ENCODE results near the gene KIAA0753.
"Not testable (repeated sequence)": the region's sequence is repeated elsewhere in the genome, so short reads cannot be mapped to it uniquely, and the experiment has no call there.

KIAA0753 gene

GRCh38 chr17:6610011-6610410 lies 30.5 kb downstream of the KIAA0753 start:
- H3K4me1 ChIP-seq (ENCODE audit: control insufficient read depth in 1 of 2, insufficient read depth in 2 of 2, low read length in 2 of 2) = no peaks in the 10 kb centered on the region
- H3K4me3 ChIP-seq (ENCODE audit: low read depth in 1 of 2, low read length in 2 of 2) = no peak overlapping the region
- no peaks in the 10 kb centered on the region for H3K27me3 ChIP-seq (ENCODE audit: low read depth, low read length)
- peaks cover 46 to 58% of the 10 kb centered on the region in 2 donors for H3K36me3 ChIP-seq (ENCODE audit: control insufficient read depth in 1 of 2, insufficient read depth in 2 of 2, low read length in 2 of 2)
- H3K27ac ChIP-seq (ENCODE audit: low read length) = no peak overlapping the region
- no peaks in the 10 kb centered on the region for H3K9me3 ChIP-seq (ENCODE audit: control insufficient read depth in 1 of 2, low read length in 2 of 2)

DNA sequence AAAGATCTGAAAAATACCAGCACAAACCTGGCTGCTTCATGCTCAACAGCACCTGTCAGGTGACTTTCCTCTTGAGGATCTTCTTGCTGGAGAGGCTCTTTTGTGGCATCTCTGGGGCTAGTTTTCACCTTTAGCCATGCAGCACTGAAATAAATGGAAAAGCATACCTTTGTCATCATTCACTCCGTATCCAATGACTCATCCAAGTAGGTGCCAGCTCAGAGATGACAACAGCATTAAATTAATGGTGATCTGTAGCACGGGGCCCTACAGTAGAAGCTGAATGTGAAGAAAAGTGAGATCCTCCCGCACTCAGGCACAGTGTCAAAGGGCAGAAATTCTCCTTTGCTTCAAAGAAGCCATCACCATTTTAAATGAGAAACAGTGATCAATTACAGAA lies 32.2 kb downstream of the KIAA0753 start:
- no peaks in the 10 kb centered on the region for H3K27me3 ChIP-seq (ENCODE audit: low read depth, low read length)
- no peak overlapping the region for H3K27ac ChIP-seq (ENCODE audit: low read length)
- H3K4me1 ChIP-seq (ENCODE audit: control insufficient read depth in 1 of 2, insufficient read depth in 2 of 2, low read length in 2 of 2) = peaks cover 0 to 4% of the 10 kb centered on the region in 2 donors
- no peaks in the 10 kb centered on the region for H3K9me3 ChIP-seq (ENCODE audit: control insufficient read depth in 1 of 2, low read length in 2 of 2)
- peaks cover 46 to 61% of the 10 kb centered on the region in 2 donors for H3K36me3 ChIP-seq (ENCODE audit: control insufficient read depth in 1 of 2, insufficient read depth in 2 of 2, low read length in 2 of 2)
- no peak overlapping the region for H3K4me3 ChIP-seq (ENCODE audit: low read depth in 1 of 2, low read length in 2 of 2)

DNA sequence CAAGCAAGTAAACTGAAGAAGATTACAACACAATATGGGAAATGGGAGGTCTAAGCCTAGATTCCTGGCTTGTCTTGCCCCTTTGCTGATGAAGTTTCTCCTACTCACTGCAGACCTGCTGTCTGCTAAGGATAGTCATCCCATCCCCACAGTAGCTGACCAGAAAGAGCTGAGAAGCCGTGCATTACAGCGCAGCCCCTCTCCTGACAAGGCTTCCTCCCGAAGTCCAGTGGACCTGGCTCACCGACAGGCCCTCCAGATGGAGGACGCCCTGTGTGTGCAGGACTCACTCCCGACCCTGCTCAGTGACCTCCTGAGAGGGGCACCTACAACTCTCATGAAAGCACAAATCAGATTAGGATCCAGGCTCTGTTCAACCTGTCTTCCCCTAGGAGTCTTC lies 35.4 kb downstream of the KIAA0753 start:
- H3K27me3 ChIP-seq (ENCODE audit: low read depth, low read length) = no peaks in the 10 kb centered on the region
- H3K9me3 ChIP-seq (ENCODE audit: control insufficient read depth in 1 of 2, low read length in 2 of 2) = no peaks in the 10 kb centered on the region
- H3K4me1 ChIP-seq (ENCODE audit: control insufficient read depth in 1 of 2, insufficient read depth in 2 of 2, low read length in 2 of 2) = peaks cover 0 to 4% of the 10 kb centered on the region in 2 donors
- peaks cover 44 to 50% of the 10 kb centered on the region in 2 donors for H3K36me3 ChIP-seq (ENCODE audit: control insufficient read depth in 1 of 2, insufficient read depth in 2 of 2, low read length in 2 of 2)
- no peak overlapping the region for H3K4me3 ChIP-seq (ENCODE audit: low read depth in 1 of 2, low read length in 2 of 2)
- no peak overlapping the region for H3K27ac ChIP-seq (ENCODE audit: low read length)

DNA sequence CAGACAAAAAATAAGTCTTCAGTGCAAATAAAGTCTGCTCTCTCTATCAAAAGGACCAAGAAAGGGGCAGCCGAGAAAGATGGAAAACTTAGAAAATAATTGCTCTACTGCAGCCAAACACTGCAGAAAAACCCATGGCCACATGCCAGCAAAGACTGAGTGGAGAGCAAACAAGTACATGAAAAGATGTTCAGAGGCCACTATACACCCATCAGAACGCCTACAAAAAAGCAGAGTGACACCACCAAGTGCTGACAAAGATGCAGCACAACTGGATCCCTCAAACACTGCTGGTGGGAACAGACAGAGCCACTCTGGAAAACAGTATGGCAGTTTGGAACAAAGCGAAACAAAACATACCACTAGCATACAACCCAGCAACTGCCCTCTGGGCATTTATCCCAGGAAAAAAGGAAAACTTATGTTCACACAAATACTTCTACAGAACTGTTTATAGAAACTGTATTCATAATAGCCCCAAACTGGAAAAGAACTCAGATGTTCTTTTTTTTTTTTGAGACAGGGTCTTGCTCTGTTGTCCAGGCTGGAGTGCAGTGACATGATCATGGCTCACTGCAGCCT lies 36.7 kb downstream of the KIAA0753 start:
- Histone ChIP-seq H3K27me3 (ENCODE audit: low read depth, low read length) (no peaks in the 10 kb centered on the region), H3K4me3 (ENCODE audit: low read depth in 1 of 2, low read length in 2 of 2) (no peak overlapping the region), H3K9me3 (ENCODE audit: control insufficient read depth in 1 of 2, low read length in 2 of 2) (no peaks in the 10 kb centered on the region), H3K36me3 (ENCODE audit: control insufficient read depth in 1 of 2, insufficient read depth in 2 of 2, low read length in 2 of 2) (peaks cover 45 to 49% of the 10 kb centered on the region in 2 donors), H3K4me1 (ENCODE audit: control insufficient read depth in 1 of 2, insufficient read depth in 2 of 2, low read length in 2 of 2) (peaks cover 2 to 13% of the 10 kb centered on the region in 2 donors), H3K27ac (ENCODE audit: low read length) (no peak overlapping the region)

DNA sequence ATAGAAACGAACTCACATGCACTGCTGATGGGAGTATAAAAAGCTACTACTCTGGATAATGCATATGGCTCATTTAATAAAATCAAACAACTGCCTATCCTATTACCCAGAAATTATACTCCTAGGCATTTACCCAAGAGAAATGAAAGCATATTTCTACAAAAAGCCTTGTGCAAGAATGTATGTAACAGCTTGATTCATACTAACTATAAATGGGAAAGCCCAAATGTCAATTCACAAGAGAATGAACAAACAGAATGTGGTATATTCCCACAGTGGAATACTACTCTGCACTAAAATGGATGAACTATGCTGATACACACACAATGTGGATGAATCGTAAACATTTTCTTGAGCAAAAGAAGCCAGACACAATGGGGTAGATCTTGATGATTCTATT lies 38.4 kb downstream of the KIAA0753 start:
- Histone ChIP-seq H3K27ac (ENCODE audit: low read length) (no peak overlapping the region), H3K4me3 (ENCODE audit: low read depth in 1 of 2, low read length in 2 of 2) (no peak overlapping the region), H3K4me1 (ENCODE audit: control insufficient read depth in 1 of 2, insufficient read depth in 2 of 2, low read length in 2 of 2) (peaks cover 6 to 13% of the 10 kb centered on the region in 2 donors), H3K36me3 (ENCODE audit: control insufficient read depth in 1 of 2, insufficient read depth in 2 of 2, low read length in 2 of 2) (peaks cover 31 to 40% of the 10 kb centered on the region in 2 donors), H3K27me3 (ENCODE audit: low read depth, low read length) (no peaks in the 10 kb centered on the region), H3K9me3 (ENCODE audit: control insufficient read depth in 1 of 2, low read length in 2 of 2) (no peaks in the 10 kb centered on the region)

DNA sequence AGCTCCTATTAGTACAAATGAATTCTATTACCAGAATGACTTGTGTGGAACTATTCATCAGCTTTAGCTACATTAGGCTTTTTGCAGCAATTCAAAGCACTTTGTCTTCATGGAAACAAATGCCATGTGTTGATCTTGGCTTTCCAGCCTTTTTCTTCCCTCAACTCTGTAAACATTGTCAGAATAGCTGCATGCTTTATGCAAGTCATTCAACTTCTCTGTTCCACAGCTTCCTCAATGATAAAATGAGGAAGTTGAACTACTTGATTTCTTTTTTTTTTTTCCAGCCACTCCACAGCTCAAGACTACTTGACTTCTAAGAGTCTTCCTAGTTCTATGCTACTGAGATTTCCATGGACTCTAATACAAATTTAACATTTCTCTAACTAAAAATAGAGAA lies 41.1 kb downstream of the KIAA0753 start:
- Histone ChIP-seq H3K4me3 (ENCODE audit: low read depth in 1 of 2, low read length in 2 of 2) (no peak overlapping the region), H3K27me3 (ENCODE audit: low read depth, low read length) (no peaks in the 10 kb centered on the region), H3K4me1 (ENCODE audit: control insufficient read depth in 1 of 2, insufficient read depth in 2 of 2, low read length in 2 of 2) (peaks cover 6 to 13% of the 10 kb centered on the region in 2 donors), H3K36me3 (ENCODE audit: control insufficient read depth in 1 of 2, insufficient read depth in 2 of 2, low read length in 2 of 2) (peaks cover 30 to 37% of the 10 kb centered on the region in 2 donors), H3K9me3 (ENCODE audit: control insufficient read depth in 1 of 2, low read length in 2 of 2) (no peaks in the 10 kb centered on the region), H3K27ac (ENCODE audit: low read length) (no peak overlapping the region)

DNA sequence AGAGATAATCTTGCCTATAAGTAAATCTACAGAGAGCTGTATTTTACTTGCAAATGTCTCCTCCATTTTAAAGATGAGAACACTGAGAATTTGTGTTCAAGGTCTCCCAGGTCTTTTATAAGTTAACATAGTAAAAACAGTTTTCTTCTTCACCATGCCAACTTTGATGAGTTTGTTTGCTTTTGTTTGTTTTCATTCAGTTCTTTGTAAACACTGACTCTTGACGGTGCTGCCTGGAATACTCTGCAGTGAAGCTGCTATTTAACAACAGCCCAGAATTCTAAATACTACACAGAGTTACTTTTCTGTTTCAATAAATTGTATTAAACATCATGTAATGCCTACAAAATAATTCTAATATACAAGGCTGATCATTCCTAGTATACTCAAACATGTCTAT lies 42.8 kb downstream of the KIAA0753 start:
- Histone ChIP-seq H3K4me3 (ENCODE audit: low read depth in 1 of 2, low read length in 2 of 2) (no peak overlapping the region), H3K9me3 (ENCODE audit: control insufficient read depth in 1 of 2, low read length in 2 of 2) (no peaks in the 10 kb centered on the region), H3K36me3 (ENCODE audit: control insufficient read depth in 1 of 2, insufficient read depth in 2 of 2, low read length in 2 of 2) (peaks cover 35 to 39% of the 10 kb centered on the region in 2 donors), H3K27me3 (ENCODE audit: low read depth, low read length) (no peaks in the 10 kb centered on the region), H3K4me1 (ENCODE audit: control insufficient read depth in 1 of 2, insufficient read depth in 2 of 2, low read length in 2 of 2) (peaks cover 6 to 9% of the 10 kb centered on the region in 2 donors), H3K27ac (ENCODE audit: low read length) (no peak overlapping the region)

GRCh38 chr17:6596941-6597340 lies 43.6 kb downstream of the KIAA0753 start:
- no peaks in the 10 kb centered on the region for H3K9me3 ChIP-seq (ENCODE audit: control insufficient read depth in 1 of 2, low read length in 2 of 2)
- H3K36me3 ChIP-seq (ENCODE audit: control insufficient read depth in 1 of 2, insufficient read depth in 2 of 2, low read length in 2 of 2) = peaks cover 40% of the 10 kb centered on the region in 2 donors
- H3K4me3 ChIP-seq (ENCODE audit: low read depth in 1 of 2, low read length in 2 of 2) = no peak overlapping the region
- H3K27ac ChIP-seq (ENCODE audit: low read length) = no peak overlapping the region
- peaks cover 6 to 9% of the 10 kb centered on the region in 2 donors for H3K4me1 ChIP-seq (ENCODE audit: control insufficient read depth in 1 of 2, insufficient read depth in 2 of 2, low read length in 2 of 2)
- no peaks in the 10 kb centered on the region for H3K27me3 ChIP-seq (ENCODE audit: low read depth, low read length)

GRCh38 chr17:6596511-6596910 lies 44.0 kb downstream of the KIAA0753 start:
- peaks cover 44 to 45% of the 10 kb centered on the region in 2 donors for H3K36me3 ChIP-seq (ENCODE audit: control insufficient read depth in 1 of 2, insufficient read depth in 2 of 2, low read length in 2 of 2)
- H3K27me3 ChIP-seq (ENCODE audit: low read depth, low read length) = no peaks in the 10 kb centered on the region
- peaks cover 6 to 9% of the 10 kb centered on the region in 2 donors for H3K4me1 ChIP-seq (ENCODE audit: control insufficient read depth in 1 of 2, insufficient read depth in 2 of 2, low read length in 2 of 2)
- no peaks in the 10 kb centered on the region for H3K9me3 ChIP-seq (ENCODE audit: control insufficient read depth in 1 of 2, low read length in 2 of 2)
- no peak overlapping the region for H3K27ac ChIP-seq (ENCODE audit: low read length)
- H3K4me3 ChIP-seq (ENCODE audit: low read depth in 1 of 2, low read length in 2 of 2) = no peak overlapping the region

GRCh38 chr17:6596081-6596480 lies 44.4 kb downstream of the KIAA0753 start:
- Histone ChIP-seq H3K36me3 (ENCODE audit: control insufficient read depth in 1 of 2, insufficient read depth in 2 of 2, low read length in 2 of 2) (peaks cover 45 to 47% of the 10 kb centered on the region in 2 donors), H3K27me3 (ENCODE audit: low read depth, low read length) (no peaks in the 10 kb centered on the region), H3K4me3 (ENCODE audit: low read depth in 1 of 2, low read length in 2 of 2) (no peak overlapping the region), H3K9me3 (ENCODE audit: control insufficient read depth in 1 of 2, low read length in 2 of 2) (no peaks in the 10 kb centered on the region), H3K27ac (ENCODE audit: low read length) (no peak overlapping the region), H3K4me1 (ENCODE audit: control insufficient read depth in 1 of 2, insufficient read depth in 2 of 2, low read length in 2 of 2) (peaks cover 6 to 9% of the 10 kb centered on the region in 2 donors)

- H3K27ac ChIP-seq (ENCODE audit: low read length); H3K4me1 ChIP-seq (ENCODE audit: control insufficient read depth in 1 of 2, insufficient read depth in 2 of 2, low read length in 2 of 2); H3K27me3 ChIP-seq (ENCODE audit: low read depth, low read length): not testable (repeated sequence)
Measured at GRCh38 chr17:6593371-6593770, 47.1 kb downstream of the KIAA0753 start.

DNA sequence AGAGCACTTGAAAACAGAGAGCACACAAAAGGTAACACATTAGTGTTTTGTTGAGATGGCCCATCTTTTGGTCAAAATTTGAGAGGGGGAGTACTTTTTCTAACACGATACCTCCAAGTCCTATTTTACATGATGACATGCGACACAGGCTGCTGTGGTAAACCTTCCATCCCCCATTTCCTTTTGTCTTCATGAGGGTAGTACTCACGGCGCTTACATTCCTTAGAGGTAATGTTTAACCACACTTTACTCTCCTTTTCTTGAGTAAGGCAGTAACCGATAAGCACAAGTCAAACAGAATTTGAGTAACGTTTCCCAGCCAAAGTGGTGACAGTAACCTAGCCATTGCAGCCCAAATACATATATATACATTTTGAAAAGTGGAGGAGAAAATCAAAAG lies 48.3 kb downstream of the KIAA0753 start:
- Histone ChIP-seq H3K27ac (ENCODE audit: low read length) (no peak overlapping the region), H3K4me1 (ENCODE audit: control insufficient read depth in 1 of 2, insufficient read depth in 2 of 2, low read length in 2 of 2) (no peaks in the 10 kb centered on the region), H3K27me3 (ENCODE audit: low read depth, low read length) (no peaks in the 10 kb centered on the region), H3K4me3 (ENCODE audit: low read depth in 1 of 2, low read length in 2 of 2) (no peak overlapping the region), H3K36me3 (ENCODE audit: control insufficient read depth in 1 of 2, insufficient read depth in 2 of 2, low read length in 2 of 2) (peaks cover 59 to 74% of the 10 kb centered on the region in 2 donors), H3K9me3 (ENCODE audit: control insufficient read depth in 1 of 2, low read length in 2 of 2) (no peaks in the 10 kb centered on the region)

More at GRCh38 chr17:6593371-6593770, 47.1 kb downstream of the KIAA0753 start:
- H3K36me3 ChIP-seq (ENCODE audit: control insufficient read depth in 1 of 2, insufficient read depth in 2 of 2, low read length in 2 of 2) = peaks cover 52 to 62% of the 10 kb centered on the region in 2 donors
- not testable (repeated sequence) for H3K4me3 ChIP-seq (ENCODE audit: low read depth in 1 of 2, low read length in 2 of 2); H3K9me3 ChIP-seq (ENCODE audit: control insufficient read depth in 1 of 2, low read length in 2 of 2)

Measured in muscle layer of duodenum (tissue), 2 donors.